SHP77 treated with DMSO at 0.1 percent for 48 hours (cell line): ENCODE measurements around the gene KCNK1.
"Not testable (repeated sequence)": the region's sequence is repeated elsewhere in the genome, so short reads cannot be mapped to it uniquely, and the experiment has no call there.

Experiments
- DNase-seq: peaks from one replicate; lab custom pipeline; 2025; lab: John Stamatoyannopoulos, UW

KCNK1 gene

GRCh38 chr1:233607252-233608119 is 6.4 kb upstream of the KCNK1 start:
- no peak for DNase-seq

- DNase-seq, result no peak
Observed at GRCh38 chr1:233608988-233609387, 4.9 kb upstream of the KCNK1 start.

DNA sequence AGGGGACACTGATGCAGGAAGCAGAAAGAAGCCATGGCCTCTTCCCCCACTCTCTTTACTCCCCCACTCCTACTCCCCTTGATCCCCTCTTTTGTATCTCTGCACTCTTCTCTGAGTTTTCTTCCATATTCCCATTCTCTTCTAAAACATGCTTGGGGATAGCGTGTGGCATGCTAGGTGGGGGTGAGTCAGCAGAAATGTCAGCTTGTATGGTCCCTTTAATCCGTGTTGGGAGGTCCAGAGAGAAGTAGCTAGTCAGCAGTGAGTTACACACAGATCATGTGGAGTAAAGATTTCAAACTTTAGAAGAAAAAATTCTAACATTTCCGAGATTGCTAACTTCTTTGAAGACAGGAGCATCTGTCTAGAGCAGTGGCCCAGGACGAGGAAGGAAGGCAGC is 4.0 kb upstream of the KCNK1 start:
- no peak for DNase-seq

DNA sequence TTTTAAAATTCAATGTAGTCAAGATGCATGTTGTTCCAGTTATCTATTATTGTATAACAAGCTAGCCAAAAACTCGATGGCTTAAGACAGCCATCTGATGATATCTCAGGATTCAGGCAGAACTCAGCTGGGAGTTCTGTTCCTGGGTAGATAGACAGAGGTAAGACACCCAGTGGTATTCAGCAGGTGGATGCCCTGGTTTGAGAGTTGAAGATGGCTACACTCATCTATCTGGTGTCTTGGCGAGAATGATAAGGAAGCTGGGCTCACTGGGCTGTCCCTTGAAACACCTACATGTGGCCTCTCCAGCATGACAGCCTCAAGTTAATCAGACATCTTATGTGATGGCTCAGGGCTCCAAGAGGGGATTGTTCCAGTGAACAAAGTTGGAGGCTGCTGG is 3.3 kb upstream of the KCNK1 start:
- no peak for DNase-seq

DNA sequence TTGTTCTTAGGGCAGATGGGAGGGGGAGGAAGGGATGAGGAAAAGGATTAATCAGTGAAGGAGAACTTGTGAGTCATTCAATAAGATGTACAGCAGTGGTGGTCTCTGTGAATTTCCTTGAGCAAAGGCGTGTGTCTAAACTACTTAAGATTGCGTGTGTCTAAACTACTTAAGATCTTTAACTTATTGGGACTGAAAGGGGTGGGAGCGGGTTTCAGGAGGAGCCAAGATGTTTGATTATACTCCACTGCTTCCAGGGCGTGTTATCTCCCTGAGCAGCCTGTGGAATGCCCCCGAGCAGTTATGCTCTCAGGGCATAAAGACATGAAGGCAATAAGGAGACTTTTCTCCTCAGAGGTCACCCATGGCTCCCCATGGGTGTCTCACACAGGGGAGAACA is 2.5 kb upstream of the KCNK1 start:
- DNase-seq, result not testable (repeated sequence)

DNA sequence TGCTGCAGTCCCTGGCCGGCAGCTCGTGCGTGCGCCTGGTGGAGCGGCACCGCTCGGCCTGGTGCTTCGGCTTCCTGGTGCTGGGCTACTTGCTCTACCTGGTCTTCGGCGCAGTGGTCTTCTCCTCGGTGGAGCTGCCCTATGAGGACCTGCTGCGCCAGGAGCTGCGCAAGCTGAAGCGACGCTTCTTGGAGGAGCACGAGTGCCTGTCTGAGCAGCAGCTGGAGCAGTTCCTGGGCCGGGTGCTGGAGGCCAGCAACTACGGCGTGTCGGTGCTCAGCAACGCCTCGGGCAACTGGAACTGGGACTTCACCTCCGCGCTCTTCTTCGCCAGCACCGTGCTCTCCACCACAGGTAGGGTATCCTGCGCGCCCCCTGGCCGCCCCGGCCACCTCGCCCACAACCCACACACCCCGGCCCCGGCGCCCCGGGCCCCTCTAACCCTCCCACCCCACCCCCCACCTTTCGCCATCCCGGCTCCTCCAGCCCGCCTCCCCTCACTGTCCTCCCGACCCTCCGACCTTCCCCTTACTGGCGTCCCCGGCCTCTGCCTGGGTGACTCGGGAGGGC is 352 bp downstream of the KCNK1 start:
- no peak for DNase-seq

DNA sequence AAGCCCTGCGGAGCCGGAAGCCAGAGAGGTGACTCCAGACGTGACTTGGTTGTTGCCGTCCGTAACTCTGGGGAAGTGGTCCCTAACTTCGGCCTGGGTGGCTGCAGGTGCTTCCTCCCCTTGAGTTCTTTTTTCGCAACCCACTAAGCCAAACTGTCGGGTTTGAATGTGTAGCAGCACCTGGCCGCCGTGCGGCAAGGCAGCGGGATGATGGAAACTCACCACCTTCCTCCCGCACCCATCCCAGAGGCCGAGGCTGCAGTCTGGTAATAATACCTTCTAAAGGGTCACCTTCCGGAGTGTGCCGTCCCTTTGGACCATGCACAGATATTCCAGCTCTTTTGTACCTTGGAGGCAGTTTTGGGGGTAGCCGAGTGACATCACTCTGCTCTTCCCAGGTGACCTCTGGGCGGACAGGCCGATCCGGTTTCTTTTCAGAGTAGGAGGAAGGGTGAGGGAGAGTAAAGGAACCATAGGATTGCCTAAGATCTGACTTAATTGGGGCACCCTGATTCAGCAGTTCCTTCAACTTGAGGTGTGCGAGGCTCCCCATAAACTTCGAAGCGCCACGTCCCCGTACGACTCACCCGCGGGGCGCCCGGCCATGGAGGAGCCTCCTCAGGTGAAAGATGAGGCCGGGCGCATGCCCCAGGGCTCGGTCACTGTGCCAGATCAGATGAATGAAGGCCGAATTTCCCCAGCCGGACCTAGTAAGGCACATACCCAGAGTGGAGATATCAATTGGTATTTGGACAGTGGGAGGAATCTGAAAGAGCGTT is 1.0 kb downstream of the KCNK1 start:
- DNase-seq, result no peak

DNA sequence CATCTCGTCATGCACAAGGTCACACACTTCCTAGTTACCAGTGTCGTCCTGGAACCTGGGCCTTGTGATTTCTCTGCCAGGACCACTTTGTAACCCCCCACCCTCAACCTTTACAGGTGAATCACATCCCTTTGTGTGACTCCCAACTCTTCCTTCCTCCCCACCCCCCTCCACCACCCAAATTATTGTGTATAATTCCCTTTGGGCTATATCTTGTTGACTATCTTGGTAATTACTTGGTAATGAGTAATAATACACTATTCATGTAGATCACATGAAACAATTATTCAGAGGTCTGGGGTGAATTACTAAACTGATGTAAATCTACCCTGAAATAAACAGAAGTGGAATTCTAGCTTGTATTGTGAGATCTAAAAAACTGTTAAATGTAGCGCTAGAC is 1.7 kb downstream of the KCNK1 start:
- DNase-seq, result no peak

- no peak for DNase-seq
Observed at GRCh38 chr1:233617025-233617424, 3.1 kb downstream of the KCNK1 start.

GRCh38 chr1:233619414-233619813 is 5.5 kb downstream of the KCNK1 start:
- not testable (repeated sequence) for DNase-seq

DNA sequence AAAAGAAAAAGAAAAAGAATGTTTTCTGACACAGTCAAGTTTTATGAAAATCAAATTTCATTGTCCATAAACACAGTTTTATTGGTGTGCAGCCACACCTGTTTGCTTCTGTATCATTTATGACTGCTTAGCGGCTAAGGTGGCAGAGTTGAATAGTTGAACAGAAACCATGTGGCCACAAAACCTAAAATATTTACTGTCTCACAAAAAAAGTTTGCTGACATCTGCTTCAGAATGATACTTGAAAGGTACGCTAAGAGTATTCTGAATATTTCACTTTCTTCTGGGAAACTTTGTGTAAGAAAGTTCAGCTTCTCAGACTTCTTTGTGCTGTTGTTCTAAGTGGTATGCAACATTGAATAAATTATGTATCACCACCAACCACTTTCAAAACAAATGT is 6.2 kb downstream of the KCNK1 start:
- no peak for DNase-seq

- DNase-seq, result no peak
Observed at GRCh38 chr1:233621923-233622322, 8.0 kb downstream of the KCNK1 start.

GRCh38 chr1:233624289-233624688 is 10.4 kb downstream of the KCNK1 start:
- DNase-seq, result no peak

DNA sequence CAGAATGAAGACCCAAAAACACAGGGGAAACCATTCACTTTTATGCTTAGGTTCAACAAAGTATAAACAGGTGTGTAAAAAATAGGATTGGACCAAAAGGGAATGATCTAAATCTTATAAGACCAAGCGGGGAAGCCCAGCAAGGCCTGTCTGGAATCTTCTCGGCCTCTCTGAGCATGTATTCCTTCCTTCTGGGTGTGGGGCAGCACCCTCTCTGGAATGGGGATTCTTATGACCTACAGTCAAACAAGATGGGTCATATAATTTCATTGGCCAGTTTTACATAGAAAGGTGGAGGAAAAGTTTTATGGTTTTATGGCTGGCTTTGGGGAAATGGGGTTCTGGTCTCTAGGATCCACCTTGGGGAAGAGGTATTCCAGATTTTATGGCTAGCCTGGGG is 11.2 kb downstream of the KCNK1 start:
- DNase-seq, result no peak

- no peak for DNase-seq
Observed at GRCh38 chr1:233625510-233625981, 11.6 kb downstream of the KCNK1 start.

DNA sequence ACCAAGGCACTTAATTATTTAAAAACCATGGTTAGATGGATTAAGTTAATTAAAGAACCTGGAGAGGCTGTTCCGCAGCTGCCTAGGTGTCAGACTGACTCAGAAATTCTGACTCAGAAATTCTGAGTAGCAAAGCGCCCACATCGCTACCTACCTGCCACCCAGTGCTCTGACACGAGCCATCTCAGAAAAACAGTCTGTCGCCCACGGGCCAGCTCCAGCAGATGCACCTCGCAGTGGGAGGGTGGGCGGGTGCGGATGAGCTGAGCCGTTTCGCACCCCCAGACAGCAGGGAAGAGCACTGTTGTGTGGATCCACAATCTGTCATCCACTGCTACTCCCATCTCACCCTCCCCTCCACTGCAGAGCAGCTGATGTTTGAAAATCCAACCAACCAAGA is 13.5 kb downstream of the KCNK1 start:
- no peak for DNase-seq

DNA sequence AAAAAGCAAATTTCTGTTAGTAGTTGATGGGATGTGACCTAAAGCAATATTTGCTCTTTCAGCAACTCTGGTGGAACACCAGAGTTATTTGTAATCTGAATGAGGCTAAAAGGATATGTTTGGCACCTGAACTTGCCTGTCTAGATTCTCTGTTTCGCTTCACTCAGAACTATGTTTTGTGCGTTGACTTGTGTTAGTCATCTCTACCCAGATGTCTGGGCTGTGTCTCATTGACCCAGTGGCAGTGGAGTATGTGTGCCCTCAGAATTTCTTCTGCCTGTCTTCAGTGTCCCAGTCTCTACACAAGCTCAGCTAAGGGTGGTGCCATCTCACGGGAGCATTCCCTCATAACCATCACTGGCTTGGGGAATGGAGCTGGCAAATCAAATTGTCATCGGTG is 13.9 kb downstream of the KCNK1 start:
- no peak for DNase-seq

DNA sequence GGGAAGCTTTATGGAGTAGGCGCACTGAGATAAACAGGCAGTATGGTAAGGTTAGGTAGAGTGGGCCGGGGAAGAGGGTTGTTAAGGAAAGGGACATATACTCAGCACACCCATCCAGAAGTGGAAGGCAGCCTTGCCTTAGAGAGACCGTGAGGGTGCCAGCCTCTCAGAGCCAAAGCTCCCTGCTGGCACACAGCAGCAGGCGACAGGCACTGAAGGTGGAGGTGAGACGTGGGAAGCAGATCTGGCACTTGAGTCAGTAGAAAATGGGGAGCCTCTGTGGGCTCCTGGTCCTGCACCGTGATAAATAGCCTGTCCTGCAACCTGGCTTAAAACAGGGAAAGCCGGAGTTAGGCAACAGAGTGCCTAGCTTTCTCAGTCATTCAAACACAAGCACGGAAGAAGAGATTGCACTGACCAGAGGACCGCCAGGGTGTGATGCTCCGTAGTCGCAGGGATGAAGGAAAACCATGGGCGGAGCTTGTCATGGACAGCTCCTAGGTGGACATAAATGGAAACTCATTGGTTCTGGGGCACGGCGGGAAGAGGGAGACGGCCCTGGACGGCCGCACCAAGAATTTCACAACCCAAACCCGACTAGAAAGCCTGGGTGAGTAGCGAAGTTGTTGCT is 15.5 kb downstream of the KCNK1 start:
- DNase-seq, result no peak

GRCh38 chr1:233631810-233632405 is 18.0 kb downstream of the KCNK1 start:
- DNase-seq, result no peak

DNA sequence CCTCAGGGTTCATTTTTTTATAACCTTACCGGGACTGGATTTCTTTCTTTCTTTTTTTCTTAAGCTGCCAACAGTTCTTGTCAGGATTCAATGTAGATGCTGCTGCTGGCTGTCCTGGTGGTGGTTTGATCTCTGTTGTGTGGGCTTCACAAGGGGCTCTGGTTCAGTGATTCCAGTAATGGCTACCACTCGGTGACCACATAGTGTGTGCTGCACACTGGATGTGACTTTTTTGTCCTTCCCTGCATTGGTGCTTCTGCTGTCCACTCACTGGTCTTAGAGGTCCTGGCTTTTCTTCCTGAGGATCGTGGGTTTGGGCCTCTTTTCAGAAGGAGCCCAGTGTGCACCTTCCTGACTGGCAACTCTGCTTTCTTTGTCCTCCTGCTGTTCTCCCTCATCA is 18.5 kb downstream of the KCNK1 start:
- DNase-seq, result no peak

DNA sequence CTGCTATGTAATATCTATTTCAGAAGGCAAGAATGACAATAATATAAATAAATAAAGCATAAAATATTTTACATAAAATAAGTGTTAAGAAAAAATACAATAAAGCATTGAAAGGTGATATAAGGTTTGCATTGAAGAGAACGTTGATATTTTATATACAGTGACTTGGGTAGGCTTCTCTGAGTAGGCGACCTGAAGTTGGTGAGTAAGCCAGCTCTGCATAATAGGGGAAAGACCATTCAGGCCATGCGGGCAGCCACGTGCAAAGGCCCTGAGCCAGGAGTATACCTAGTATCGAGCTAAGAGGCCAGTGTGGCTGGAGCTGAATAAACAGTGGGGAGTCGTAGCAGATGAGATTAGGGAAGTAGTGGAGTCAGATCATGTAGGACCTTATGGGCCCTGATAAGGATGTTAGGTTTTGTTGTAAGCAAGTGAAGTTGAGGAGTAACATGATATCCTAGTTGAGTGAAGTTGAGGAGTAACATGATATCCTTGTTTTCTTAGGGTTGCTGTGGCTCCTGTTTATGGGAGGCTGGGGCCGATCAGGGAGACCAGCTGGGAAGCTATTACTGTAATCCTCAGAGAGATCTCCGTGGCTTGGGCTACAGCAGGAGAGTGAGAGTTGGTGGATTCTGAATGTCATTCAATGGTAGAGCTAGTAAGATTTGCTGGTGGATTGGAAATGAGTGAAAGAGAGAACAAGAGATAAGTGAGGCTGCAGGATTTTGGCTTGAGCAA is 22.0 kb downstream of the KCNK1 start:
- no peak for DNase-seq
